Small intestine (tissue), 7 donors: ENCODE measurements around the gene ANGPTL3. TPM values are rescaled to one million over a fixed set of nuclear protein-coding genes. Genes with fewer than 3 reads are reported as not detected.

Experiments
- DNase-seq, 2 donors: peaks; one replicate each; pipeline versions ENCODE4 v3.0.0 to v3.0.0-alpha.2; 2013
- FAIRE-seq: peaks from 2 replicates; lab custom pipeline; 2012; peaks lifted over from hg19 to GRCh38; lab: Jason Lieb, UNC
- H3K27ac ChIP-seq, 3 donors: one replicate each; pipeline ENCODE4 v1.5.1; 2013; ENCODE audit warnings: low read length in 2 of 3, mild to moderate bottlenecking in 2 of 3, control low read depth in 1 of 3, inconsistent platforms in 1 of 3, low read depth in 1 of 3, moderate library complexity in 1 of 3
- H3K27me3 ChIP-seq, 3 donors: one replicate each; pipeline ENCODE4 v1.6.1; 2013; ENCODE audit warnings: low read length in 3 of 3, inconsistent platforms in 1 of 3; ENCODE audit not compliant: control insufficient read depth in 3 of 3, insufficient read depth in 3 of 3
- H3K36me3 ChIP-seq, 3 donors: one replicate each; pipeline ENCODE4 v1.6.1; 2013; ENCODE audit warnings: low read length in 3 of 3, inconsistent platforms in 1 of 3, low read depth in 1 of 3, mild to moderate bottlenecking in 1 of 3, moderate library complexity in 1 of 3; ENCODE audit not compliant: control insufficient read depth in 3 of 3, insufficient read depth in 2 of 3
- H3K4me1 ChIP-seq, 3 donors: one replicate each; pipeline ENCODE4 v1.6.1; 2013; ENCODE audit warnings: low read length in 2 of 3, inconsistent platforms in 1 of 3, low read depth in 1 of 3, mild to moderate bottlenecking in 1 of 3, moderate library complexity in 1 of 3; ENCODE audit not compliant: control insufficient read depth in 3 of 3, insufficient read depth in 2 of 3
- H3K4me3 ChIP-seq, 3 donors: one replicate each; pipeline ENCODE4 v1.5.1; 2013; ENCODE audit warnings: low read length in 3 of 3, control low read depth in 1 of 3, inconsistent platforms in 1 of 3, low read depth in 1 of 3, mild to moderate bottlenecking in 1 of 3, moderate library complexity in 1 of 3
- H3K9me3 ChIP-seq, 2 donors: one replicate each; pipeline ENCODE4 v1.6.1; 2013; ENCODE audit warnings: low read depth in 1 of 2, low read length in 1 of 2; ENCODE audit not compliant: control insufficient read depth in 2 of 2, insufficient read depth in 1 of 2
- WGBS, 3 donors: extraction: QIAGEN DNeasy Blood & Tissue Kit; methylation state at CpG; one replicate each; pipeline ENCODE4 v1.1.7; 2013; 5-methylcytosine and 5-hydroxymethylcytosine counted together
- polyA plus RNA-seq, 4 donors: library from polyadenylated mRNA; stranded (reverse) in 3 of 4; unstranded in 1 of 4; fragments of 200-250 nt in 3 of 4; fragments of 120-200 nt in 1 of 4; gene quantifications; one replicate each; pipeline versions ENCODE4 v1.2.1 to v1.2.3, GENCODE V29; 2013
- donor health status: healthy with polysubstance abuse.
- donor health status: control.
- donor health status: control.
- donor health status: Bipolar disorder and iron deficiency.
- donor health status: healthy.

The ANGPTL3 gene
- polyA plus RNA-seq, 4 donors, result 19.5 TPM; not detected in 3

GRCh38 chr1:62637392-62638105, 40.2 kb downstream of the ANGPTL3 start:
- Histone ChIP-seq H3K27me3 (no peaks in the 10 kb centered on the region), H3K9me3 (no peaks in the 10 kb centered on the region), H3K4me3 (no peak overlapping the region), H3K4me1 (no peaks in the 10 kb centered on the region), H3K27ac (no peak overlapping the region), H3K36me3 (peaks cover 5 to 21% (median 6%) of the 10 kb centered on the region in 3 donors)
- FAIRE-seq (no peak), DNase-seq (no peak)
- WGBS, 3 donors, result 92 to 96% (median 94%) methylated on average over 6 of the region's 6 CpGs

DNA sequence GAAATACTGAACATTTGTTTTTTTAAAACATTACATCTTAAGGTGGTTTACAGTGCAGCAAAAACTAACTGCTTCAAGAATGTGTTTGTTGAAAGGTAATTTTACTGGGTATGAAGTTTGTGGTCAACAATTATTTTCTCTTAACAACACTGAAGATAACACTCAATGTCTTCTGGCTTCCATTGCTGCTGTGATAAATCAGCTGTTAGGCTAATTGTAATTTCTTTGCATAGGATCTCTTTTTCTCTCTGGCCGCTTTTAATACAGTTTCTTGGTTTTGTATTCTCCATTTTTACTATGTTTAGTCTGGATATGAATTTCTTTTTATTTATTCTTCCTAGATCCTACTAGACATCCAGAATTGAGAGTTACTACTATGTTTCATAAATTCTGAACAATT, 46.0 kb downstream of the ANGPTL3 start:
- 96 to 98% (median 97%) methylated on average over 1 of the region's 1 CpG for WGBS, 3 donors
- Histone ChIP-seq H3K4me1 (no peaks in the 10 kb centered on the region), H3K27ac (no peak overlapping the region), H3K4me3 (no peak overlapping the region), H3K36me3 (peaks cover 2 to 15% (median 2%) of the 10 kb centered on the region in 3 donors), H3K9me3 (no peaks in the 10 kb centered on the region), H3K27me3 (no peaks in the 10 kb centered on the region)
- FAIRE-seq, result no peak
- no peak for DNase-seq

- Histone ChIP-seq H3K27ac (no peak overlapping the region), H3K36me3 (peaks cover 0 to 3% (median 0%) of the 10 kb centered on the region in 3 donors), H3K4me3 (no peak overlapping the region), H3K4me1 (no peaks in the 10 kb centered on the region), H3K27me3 (no peaks in the 10 kb centered on the region), H3K9me3 (no peaks in the 10 kb centered on the region)
- no peak for FAIRE-seq
- DNase-seq, result no peak
Observed at GRCh38 chr1:62652387-62652786, 55.1 kb downstream of the ANGPTL3 start.

- H3K4me3 ChIP-seq, result no peak overlapping the region
- H3K27me3 ChIP-seq, result no peaks in the 10 kb centered on the region
- H3K27ac ChIP-seq, result no peak overlapping the region
- FAIRE-seq (no peak), DNase-seq (no peak)
- 76 to 93% (median 86%) methylated on average over 1 of the region's 1 CpG for WGBS, 3 donors
- H3K4me1 ChIP-seq, result no peaks in the 10 kb centered on the region
- H3K9me3 ChIP-seq, result no peaks in the 10 kb centered on the region
- peaks cover 0 to 3% (median 0%) of the 10 kb centered on the region in 3 donors for H3K36me3 ChIP-seq
Observed at GRCh38 chr1:62654744-62655143, 57.4 kb downstream of the ANGPTL3 start.

Other genes with a start within 250 kb of the ANGPTL3 start
- 10 to 100 TPM; 12.3 to 35.2 (median 18.7) TPM for gene USP1, start 160.5 kb upstream of the ANGPTL3 start, polyA plus RNA-seq
- gene DOCK7, start 90.9 kb downstream of the ANGPTL3 start, polyA plus RNA-seq, result 10 to 100 TPM in 1 of 4 donors, 1 to 10 TPM in 3; 4.9 to 25.5 (median 7.0) TPM
- 1 to 10 TPM; 2.7 to 8.4 (median 5.9) TPM for gene ATG4C, start 186.6 kb downstream of the ANGPTL3 start, polyA plus RNA-seq